Measurements from ENCODE around the gene ZNF484. TPM values are rescaled to one million over a fixed set of nuclear protein-coding genes. Genes with fewer than 3 reads are reported as not detected.

The ZNF484 gene
- total RNA-seq, result 7.5 and 7.7 TPM in 2 replicates

GRCh38 chr9:92877531-92878430 is at the start of gene ZNF484:
ZNF484 (minus strand) TSS chr9:92878038; CDS start chr9:92875029, 3,009 bp downstream.

Other genes with a start within 250 kb of the ZNF484 start
- gene IPPK, start 207.9 kb downstream of the ZNF484 start, total RNA-seq, result 5.2 and 6.3 TPM in 2 replicates
- gene BICD2, start 113.2 kb downstream of the ZNF484 start, total RNA-seq, result 27.2 and 30.1 TPM in 2 replicates
- gene FGD3, start 69.5 kb upstream of the ZNF484 start, total RNA-seq, result not detected in 2 replicates
- gene SUSD3, start 180.7 kb upstream of the ZNF484 start, total RNA-seq, result 1.9 and 2.1 TPM in 2 replicates
- gene CARD19, start 218.2 kb upstream of the ZNF484 start, total RNA-seq, result 56.8 and 59.7 TPM in 2 replicates

Data from cardiac ventricle fibroblast (primary cell).